Choroid plexus epithelial cell (primary cell): ENCODE results near the gene PDPR.
"Not testable (repeated sequence)": the region's sequence is repeated elsewhere in the genome, so short reads cannot be mapped to it uniquely, and the experiment has no call there.

Experiments used
- DNase-seq: peaks from one replicate; pipeline ENCODE4 v3.0.0-alpha.2; 2010; ENCODE audit warnings: low read depth
- H3K4me3 ChIP-seq: 2 replicates; pipeline ENCODE4 v1.5.1; 2011; ENCODE audit warnings: low read depth, mild to moderate bottlenecking, control low read depth, low read length, moderate library complexity

PDPR gene

DNA sequence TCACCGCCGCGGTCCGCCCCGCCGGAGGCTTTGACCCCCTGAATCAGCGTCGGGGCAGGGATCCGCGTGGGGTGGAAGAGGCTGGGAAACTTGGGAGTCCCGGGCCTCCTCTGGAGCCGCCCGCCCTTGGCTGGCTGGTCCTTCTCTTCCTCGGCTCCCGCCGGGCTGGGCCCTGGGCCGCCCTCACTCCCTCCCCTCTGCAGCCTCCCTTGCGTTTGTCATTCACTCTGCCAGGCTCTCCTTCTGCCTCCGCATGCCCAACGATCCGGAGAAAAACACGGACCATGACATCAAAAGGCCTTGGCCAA lies 74.4 kb downstream of the PDPR start:
- H3K4me3 ChIP-seq, result peak overlapping the region; percentile 29
- not testable (repeated sequence) for DNase-seq

GRCh38 chr16:70190574-70190973 lies 76.4 kb downstream of the PDPR start:
- DNase-seq, H3K4me3 ChIP-seq: not testable (repeated sequence)

GRCh38 chr16:70196683-70197300 lies 82.7 kb downstream of the PDPR start:
- DNase-seq, H3K4me3 ChIP-seq: not testable (repeated sequence)

DNA sequence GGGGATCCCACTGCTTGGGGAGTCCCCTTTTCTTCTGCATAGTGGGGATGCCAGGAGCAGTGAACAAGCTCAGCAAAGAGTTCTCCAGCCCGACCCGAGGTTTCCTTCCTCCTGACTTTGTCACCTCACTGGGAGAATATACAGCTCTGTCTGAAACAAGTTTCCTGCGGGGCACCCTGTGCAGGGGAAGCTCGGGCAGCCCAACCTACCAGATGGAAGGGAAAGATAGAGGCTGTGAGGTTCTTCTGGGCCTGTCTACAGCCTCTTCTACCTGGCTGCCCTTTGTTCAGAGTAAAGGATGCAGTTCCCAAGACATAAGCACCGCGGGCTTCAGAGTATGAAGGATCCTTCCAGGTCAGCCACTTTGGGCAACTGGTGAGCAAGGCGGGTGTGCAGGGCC lies 83.5 kb downstream of the PDPR start:
- DNase-seq, H3K4me3 ChIP-seq: not testable (repeated sequence)

- not testable (repeated sequence) for H3K4me3 ChIP-seq, DNase-seq
Observed at GRCh38 chr16:70198230-70198629, 84.1 kb downstream of the PDPR start.

DNA sequence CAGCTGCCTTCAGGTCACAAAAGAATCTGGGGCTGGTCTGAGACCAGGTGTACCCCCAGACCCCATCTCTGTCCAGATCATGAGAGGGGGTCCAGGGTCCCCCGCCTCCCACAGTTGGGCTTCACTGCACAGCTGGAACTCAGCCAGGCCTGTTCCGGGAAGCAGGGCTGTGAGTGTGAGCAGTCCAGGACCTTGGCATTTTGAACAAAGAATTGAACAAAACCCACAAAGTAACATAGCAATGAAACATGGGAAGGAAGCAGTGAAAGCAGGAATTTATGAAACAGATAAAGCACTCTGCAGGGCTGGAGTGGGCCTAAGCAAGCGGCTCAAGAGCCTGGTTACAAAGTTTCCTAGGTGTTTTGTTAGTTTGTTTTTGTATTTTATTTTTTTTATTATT lies 84.5 kb downstream of the PDPR start:
- peak; percentile 30 for DNase-seq

DNA sequence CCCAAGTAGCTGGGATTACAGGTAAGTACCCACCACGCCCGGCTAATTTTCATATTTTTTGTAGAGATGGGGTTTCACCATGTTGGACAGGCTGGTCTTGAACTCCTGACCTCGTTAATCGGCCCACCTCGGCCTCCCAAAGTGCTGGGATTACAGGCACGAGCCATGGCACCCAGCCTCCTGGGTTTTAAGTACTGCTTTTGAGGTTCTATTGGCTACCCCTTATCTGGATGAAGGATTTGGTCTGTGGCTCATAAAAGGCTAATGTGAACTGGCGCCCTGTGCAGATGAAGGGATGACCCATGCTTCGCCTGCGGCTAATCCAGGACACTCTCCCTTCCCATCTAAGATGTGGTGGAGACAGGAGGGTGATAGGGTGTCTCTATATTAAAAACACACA lies 85.0 kb downstream of the PDPR start:
- DNase-seq, H3K4me3 ChIP-seq: not testable (repeated sequence)

More for the DNA sequence above, 84.5 kb downstream of the PDPR start:
- not testable (repeated sequence) for H3K4me3 ChIP-seq

DNA sequence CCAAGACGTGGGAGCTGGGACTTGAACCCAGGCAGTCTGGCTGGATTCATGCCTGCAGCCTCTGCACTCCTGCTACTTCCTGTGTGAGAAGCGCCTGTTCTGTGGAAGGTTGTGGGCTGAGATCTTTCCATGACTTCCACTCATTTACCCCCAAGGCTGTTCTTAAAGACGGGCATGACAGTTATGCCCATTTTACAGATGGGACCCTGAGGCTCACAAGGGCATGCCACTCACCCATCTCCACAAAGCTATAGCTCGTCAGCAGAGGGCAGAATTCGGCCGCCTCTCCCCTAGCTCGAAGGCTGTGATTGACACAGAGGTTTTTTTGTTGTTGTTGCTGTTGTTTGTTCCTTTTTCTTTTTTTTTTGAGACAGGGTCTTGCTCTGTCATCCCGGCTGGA lies 85.9 kb downstream of the PDPR start:
- not testable (repeated sequence) for H3K4me3 ChIP-seq, DNase-seq

DNA sequence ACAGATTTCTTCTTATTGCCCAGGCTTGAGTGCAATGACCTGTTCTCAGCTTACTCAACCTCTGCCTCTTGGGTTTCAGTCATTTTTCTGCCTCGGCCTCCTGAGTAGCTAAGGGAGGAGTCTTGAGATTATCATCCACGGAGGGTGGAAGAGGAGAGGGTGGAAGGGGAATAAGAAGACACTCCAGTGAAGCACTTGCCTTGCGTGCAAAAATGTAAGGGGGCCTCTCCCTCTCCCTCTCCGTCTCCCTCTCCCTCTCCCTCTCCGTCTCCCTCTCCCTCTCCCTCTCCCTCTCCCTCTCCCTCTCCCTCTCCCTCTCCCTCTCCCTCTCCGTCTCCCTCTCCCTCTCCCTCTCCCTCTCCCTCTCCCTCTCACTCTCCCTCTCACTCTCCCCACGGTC lies 89.4 kb downstream of the PDPR start:
- not testable (repeated sequence) for DNase-seq, H3K4me3 ChIP-seq

- not testable (repeated sequence) for H3K4me3 ChIP-seq, DNase-seq
Observed at GRCh38 chr16:70204010-70204409, 89.9 kb downstream of the PDPR start.

- DNase-seq, H3K4me3 ChIP-seq: not testable (repeated sequence)
Observed at GRCh38 chr16:70204668-70205405, 90.7 kb downstream of the PDPR start.

- not testable (repeated sequence) for DNase-seq, H3K4me3 ChIP-seq
Observed at GRCh38 chr16:70206382-70206781, 92.2 kb downstream of the PDPR start.
